GM18498 (cell line): ENCODE data around the gene RANBP3L.

Experiments used
- ATAC-seq: cut with Tn5 transposase; IDR thresholded peaks from one replicate; pipeline ENCODE4 v1.9.1; 2021; ENCODE audit warnings: mild to moderate bottlenecking, moderate library complexity; ENCODE audit not compliant: unreplicated experiment

The RANBP3L gene

GRCh38 chr5:36244076-36244475, 57.6 kb downstream of the RANBP3L start:
- ATAC-seq = no peak

GRCh38 chr5:36243653-36244052, 58.0 kb downstream of the RANBP3L start:
- ATAC-seq = no peak

DNA sequence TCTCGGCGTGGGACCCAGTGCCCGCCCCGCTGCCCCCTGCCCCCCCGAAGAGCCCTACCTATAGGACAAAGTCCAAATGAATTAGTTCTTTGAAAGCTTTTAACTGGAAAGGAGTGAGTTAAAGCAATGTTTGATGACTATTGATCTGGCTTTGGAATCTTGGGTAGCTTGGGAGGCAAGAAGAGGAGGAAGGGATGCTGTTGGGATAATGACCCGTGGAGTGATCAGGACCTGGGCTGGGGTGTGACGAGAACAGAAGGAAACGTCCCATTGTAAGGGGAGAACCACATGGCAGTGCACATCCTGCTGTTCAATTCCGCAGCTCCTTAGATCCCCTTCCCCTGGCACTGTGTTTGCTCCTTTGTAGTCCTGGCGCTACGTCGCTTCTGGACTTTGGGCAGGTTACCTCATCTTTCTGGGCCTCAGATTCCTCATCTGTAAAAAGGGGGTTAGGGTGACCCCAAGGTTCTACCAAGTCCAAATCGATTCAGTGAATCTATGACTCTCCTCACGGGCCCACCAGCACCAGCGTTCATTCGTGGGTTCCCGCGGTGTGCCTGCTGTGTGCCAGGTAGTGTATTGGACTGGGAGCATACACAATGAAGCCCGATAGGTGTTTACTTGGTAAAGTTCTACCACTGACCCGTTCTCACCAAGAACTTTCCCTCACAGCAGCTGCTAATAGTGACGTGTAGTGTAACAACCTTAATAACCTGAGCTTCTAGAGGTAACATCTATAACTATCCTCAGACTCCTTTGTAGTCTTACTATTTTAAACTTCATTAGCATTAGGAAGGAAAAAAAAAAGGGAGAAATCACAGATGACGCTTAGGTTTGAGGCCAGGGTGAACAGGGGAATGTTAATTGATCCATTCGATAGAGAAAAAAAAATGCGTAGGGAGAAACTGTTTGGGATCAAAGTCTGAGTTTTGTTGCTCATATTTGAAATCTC, 58.9 kb downstream of the RANBP3L start:
- no peak for ATAC-seq

DNA sequence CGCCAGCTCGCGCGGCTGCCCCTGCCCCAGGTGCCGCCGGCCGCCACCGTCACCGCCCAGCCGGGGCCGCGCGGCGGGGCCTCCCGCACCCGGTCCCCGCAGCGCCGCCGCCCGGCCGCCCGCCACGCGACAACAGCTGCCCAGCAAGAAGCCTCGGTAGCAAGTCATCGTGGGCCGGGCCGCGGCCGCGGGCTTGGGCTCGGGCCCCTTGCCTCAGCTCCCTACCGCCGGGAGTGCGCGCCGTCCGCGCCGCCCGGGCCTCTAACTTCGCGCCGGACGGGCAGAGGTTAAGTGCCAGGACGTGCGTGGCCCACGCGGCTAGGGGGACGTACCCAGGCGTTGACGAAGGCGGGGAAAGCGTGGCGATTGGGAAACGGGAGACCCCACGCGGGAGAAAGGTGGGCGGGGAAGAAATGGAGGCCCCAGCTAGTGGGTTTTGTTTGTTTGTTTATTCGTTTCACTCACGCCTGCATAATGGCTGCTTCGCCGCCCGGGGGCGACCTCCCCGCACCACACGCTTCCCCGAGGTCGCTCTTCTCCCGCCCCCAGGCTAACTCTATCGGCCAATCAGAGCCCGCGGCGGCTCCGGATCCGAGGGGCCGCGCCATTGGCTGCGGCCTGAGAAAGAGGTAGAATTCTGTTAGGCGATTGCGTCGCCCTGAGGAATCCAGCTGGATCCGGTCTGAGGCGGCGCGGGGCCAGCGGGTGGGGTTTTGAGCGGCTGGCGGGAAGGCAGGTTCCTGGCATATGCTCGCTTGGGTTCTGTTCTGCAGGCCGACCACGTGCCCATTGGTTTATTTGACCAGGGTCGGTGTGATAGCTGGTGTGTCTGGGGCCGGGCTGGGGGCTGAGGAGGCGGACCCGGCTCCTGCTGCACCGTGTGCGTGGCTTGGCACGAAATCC, 59.8 kb downstream of the RANBP3L start, which contains the start of gene NADK2:
Gene NADK2, minus strand, starts transcription at position 295 of the 903 bp plus-strand sequence. Its CDS starts 127 bp downstream, at position 168.
- peak; percentile 90 for ATAC-seq

DNA sequence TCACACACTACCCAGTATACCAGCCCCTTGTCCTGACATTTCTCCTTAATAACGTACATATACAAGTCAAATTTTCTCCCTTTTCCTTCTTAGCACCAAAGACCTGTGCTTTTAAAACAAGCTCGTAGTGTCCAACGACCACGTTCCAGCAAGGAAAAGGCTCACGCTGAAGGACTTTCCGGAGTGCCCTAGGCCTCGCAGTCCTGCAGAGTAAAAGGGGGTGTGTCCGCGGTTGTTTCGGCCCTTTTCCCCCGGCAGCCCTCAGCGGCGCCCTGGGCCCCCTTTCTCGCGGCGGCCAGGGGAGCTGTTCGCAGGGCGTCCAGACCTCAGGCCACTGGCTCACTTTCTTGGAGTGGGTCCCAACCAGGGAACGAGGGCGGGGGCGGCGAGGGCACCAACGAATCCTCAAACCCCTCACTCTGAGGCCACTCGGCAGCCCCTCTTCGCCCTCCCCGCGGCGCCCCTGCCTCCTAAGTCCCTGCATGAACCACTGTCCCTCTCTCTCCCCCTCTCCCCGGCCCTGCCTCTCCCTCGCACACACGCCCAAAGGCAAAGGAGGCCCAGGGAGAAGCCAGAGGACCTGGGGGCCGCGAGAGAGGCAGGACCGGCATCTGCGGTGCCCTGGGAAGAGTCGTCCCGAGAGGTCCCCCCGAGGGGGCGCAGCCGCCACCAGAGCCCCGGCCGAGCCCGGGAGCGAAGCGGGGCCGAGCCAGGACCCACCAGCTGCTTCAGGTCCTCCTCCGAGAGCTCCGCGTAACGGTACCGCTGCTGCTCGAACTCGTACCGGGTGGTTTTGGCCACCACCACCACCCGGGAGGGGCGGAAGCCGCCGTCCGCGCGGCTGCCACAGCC, 60.7 kb downstream of the RANBP3L start:
- ATAC-seq = peak; percentile 14

DNA sequence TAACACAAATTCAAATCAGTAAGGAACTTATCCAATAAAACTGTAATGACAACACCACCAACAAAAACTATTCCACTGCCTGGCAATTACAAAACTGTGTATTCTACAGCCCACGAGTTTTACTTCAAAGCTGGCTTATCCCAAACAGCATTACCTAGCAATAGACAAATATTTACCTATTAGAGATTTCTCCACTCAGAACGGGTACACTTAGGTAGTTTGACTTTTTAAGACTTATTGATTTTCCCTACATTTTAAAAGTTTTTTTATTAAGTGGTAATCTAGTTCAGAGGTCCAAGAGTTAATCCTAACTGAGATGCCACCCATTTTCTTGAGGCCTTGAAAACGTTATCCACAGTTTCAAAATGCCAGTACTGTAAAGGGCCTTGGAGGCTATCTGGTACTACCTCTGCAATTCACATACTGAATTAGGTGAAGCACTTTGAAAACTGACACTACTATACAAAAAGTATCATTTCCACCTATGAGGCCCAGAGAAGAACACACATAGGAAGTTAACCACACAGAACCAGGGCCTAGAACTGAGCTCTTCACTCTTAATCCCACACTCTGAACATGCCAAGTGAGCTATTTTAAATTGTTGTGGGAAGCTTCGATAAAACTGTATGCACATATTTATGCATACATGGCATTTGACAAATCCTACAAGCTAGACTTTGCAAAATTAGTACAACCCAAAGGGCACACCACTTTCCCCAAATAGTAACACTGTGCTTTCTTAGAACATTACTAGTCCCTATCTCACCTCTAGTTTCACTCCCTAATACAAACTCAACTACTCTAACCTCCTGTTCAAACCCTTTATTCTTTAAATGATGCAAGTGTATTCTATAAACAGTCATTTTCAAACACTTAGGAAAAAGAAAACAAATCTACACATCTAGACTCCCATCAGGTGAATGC, 62.1 kb downstream of the RANBP3L start:
- no peak for ATAC-seq

DNA sequence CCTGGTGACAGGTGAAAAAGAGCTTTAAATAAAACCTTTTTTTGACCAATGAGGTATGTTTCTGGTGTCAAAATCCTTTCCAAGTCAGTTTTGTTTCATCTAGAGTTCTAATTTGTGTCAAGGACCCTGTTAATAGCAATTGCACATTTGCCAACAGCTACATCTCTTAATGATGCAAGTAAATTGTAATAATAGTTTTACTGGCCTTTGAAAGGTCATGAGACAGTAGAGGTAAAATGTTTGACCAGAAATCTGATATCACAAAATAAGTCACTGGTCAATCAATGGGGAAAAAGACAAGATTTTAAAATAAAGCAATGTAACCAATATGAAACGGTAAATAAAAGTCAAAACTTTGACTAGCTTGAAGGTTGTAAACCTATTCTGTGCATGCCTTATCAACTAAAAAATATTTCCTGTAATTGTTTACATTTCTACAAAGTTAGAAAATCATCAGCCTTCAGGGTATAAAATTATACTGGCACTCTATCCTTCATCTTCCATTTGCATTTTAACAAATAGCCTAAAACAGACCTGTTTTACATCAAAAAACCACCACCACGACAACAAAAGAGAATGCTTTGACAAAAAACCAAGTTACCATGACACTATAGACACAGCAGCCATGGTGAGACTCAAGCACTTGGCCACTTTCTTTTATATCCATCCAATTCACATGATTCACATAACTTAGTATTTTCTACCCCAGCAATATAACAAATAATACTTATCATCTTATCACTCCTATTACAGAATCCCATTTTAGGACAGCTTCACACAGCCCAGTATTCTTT, 63.0 kb downstream of the RANBP3L start:
- ATAC-seq = no peak

GRCh38 chr5:36237751-36238150, 64.0 kb downstream of the RANBP3L start:
- ATAC-seq = no peak

DNA sequence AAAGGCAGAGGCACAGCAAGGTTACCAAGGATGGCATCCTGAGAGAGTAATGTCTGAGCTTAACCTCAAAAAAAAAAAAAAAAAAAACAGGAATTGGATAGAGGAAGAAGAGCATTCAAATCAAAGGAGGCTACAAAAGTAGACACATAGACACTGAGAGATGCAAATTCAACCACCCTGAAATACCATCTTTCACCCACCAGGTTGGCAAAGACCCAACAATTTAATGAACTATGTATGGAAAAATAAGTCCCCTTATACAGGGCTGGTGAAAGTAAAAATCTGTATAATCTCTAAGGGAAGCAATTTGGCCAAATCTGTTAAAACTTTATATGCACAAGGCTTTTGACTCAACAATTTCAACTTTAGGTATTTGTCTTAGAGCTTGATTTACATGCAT, 64.9 kb downstream of the RANBP3L start:
- ATAC-seq = no peak

- ATAC-seq = no peak
These were observed 69.2 kb downstream of the RANBP3L start for GRCh38 chr5:36232533-36232932.

DNA sequence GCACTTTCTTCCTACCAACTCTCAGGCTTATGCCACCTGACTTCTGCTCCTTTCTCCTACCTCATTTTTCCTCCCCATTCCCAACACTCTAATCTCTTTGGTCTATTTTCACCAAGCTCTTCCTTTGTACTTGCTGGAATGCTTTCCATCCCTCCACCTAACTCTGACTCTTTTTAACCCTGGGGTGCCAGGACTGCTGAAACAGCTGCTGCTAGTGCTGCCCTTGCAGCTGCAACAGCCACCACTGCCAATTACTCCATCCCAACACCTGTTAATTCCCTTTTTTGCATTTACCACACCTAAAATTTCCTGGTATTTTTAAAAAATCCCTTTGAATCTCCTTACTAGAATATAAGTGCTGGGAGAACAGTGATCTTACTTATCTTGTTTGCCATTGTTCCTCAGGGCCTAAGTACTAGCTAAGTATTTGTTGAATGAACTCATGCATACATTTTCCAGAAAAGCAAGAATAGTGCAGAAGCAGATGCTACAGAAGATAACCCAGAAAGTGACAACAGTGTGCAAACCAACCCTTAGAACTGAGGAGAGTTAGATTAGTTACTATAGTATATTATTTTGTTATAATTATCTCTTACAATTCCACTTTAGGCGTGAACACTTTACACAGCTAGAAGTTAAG, 71.4 kb downstream of the RANBP3L start:
- no peak for ATAC-seq

- ATAC-seq = no peak
These were observed 73.2 kb downstream of the RANBP3L start for GRCh38 chr5:36228505-36228904.

DNA sequence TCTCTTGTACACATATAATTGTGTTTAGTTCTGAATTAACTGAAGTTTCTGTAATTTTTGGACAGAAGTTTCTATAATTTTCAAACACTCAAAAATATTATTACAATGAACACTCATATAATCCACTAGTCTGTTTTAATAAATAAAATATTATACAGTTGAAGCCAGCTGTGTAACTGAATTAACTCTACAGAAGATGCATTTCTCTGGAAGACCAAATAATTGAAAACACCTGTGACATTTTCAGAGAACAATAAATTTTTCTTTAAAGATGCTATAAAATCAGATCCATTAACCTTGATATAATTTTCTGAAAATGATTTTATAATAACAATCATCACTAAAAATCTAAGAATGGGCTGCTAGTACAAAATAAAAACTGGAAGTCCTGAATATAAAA, 74.7 kb downstream of the RANBP3L start:
- ATAC-seq = no peak

DNA sequence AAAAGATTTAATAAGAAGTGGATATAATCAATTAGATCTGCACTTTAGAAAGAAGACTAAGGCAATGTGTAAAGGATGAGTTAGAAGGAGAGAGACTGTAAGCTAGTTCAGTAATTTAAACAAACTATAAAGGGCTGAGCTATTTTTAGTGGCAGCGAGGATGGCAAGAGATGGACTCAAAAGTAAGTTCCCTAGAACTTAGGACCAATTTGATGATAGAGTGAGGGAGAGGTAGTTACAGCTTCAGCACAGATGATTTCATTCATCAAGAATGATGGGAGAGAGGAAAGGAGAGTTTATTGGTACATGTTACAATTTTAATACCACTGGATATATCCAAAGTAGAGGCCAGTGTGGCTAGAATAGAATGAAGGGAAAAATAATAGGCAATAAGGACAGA, 79.1 kb downstream of the RANBP3L start:
- no peak for ATAC-seq

DNA sequence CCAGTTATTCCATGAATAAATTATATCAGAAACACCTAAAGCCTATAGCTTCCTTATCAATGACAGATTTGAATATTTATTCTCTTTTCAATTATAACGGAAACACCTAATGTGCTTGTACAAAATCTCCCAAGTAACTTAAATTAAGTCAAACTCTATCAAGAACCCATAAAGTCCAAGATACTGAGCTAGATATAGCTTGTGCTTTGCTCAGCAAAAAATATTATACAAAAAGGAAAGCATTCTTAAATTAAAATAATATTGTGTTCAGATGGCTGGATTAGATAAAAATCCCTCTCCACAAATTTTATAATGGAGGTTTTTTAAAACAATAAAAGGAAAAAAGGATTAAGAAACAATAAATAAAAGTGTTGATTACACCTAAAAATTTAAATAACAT, 83.7 kb downstream of the RANBP3L start:
- no peak for ATAC-seq

DNA sequence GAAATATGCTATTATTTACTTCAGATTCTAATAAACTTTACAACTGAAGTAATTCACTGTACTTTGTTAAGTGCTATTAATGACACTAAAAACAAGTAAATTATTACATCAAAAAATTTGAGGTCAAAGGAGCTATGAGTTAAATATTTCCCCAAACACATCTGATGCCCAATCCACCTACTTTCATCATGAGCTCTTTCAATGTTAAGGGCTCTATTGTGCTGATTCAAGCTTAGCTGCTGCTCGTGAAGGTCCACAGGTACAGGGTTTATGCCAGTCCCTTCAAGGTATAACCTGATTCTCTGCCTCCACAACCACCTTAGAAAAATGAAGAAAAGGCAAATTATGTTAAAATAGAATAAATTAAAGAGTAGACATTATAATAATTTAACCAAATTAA, 84.1 kb downstream of the RANBP3L start:
- no peak for ATAC-seq

GRCh38 chr5:36215910-36216309, 85.8 kb downstream of the RANBP3L start:
- ATAC-seq = no peak

- no peak for ATAC-seq
These were observed 87.3 kb downstream of the RANBP3L start for GRCh38 chr5:36214436-36214835.
